ENCODE measurements around the gene SPHK2.

SPHK2 gene

DNA sequence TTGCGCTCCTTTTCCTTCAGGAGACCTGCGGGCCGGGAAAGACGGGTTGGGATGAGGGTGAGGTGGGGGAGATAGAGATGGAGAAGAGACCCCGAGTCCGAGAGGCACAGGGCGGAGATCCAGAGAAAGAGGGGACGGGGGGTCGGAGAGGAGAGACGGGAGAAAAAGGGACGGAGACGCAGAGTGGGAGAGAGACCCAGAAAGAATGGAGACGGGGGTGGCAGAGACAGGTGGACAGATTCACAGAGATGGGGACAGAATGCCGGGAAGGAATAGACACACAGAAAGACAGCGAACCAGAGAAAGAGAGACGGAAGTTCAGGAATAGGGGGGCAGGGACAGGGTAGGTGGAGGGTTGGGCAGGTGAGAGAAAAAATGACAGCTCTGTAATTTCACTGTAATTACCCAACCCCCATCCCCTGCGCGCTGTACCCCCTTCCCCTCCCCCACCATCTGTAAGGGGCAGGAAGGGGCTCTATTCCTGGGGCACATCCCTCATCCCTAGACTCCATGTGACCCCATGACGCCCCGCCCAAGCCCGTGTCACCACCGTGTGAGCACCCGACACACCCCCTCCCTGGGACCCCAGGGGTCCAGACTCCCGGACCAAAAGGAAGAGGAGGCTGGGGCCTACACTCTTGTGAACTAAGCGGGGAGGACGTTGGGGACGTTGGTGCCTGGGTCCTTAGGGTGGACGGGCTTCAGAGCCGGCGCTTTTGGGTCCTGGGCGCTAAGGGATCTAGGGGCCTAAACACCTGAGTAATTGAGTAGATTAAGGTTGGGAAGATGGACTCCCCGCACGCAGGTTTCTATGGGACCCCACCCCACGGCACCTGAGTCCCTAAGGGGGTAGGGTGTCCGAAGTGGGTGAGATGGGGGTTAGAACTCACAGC, 16.9 kb downstream of the SPHK2 start:
- DNase-seq (ENCODE audit: extremely low read depth in 1 of 2, low read depth in 1 of 2): no peak

DNA sequence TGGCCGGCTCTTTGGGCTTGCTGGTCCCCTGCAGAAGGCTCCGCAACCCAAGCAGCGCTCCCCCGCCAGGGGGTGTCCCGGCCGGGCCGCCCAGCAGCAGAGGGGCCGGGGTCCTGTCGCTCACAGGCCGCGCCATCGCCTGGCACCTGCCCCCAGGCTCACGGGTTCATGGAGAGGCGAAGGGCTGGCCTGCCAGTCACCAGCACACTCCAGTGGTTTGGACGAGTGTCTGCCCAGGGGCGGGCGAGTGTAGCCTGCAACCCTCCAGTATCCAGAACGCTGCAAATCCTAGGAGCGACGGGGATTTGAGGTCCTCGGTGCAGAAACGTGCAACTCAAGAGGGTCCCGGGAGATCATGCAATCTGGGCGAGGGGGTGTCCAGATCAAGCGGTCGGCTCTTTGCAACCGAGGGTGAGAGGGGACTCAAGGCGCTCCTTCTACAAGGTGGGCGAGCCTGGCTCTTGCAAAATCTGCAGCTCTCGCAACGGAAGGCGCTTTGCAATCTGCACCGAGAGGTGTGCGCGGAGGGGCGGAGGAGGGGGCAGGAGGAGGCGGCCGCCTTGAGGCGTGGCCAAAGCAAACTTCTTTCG, 17.6 kb downstream of the SPHK2 start, which contains the start of gene DBP:
Gene DBP (minus strand): TSS at position 521 of the 590 bp plus-strand sequence. CDS start 385 bp downstream, at position 136.
- DNase-seq (ENCODE audit: extremely low read depth in 1 of 2, low read depth in 1 of 2): no peak

DNA sequence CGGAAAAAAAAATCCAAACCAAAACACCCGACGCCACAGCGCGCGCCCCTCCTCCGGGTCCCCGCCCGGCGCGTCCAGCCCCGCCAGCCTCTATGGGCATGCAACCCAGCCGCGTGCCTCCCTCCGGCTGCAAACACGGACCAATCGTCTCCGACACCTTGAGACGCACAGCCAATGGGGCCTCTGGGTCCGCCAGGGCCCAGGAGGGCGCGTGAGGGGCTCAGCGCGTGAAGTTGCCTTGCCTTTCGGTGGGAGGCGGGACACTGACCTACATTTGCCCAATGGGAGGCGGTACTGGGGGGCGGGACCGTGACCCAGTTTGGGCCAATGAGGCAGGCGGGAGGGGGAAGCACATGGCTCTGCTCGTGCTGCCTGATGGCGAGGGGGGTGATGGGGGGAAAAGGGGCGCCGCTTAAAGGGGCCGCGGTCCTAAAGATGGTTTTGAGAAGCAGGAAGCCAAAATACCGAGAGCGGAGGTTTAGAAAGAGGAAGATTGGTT, 18.2 kb downstream of the SPHK2 start:
- DNase-seq (ENCODE audit: extremely low read depth in 1 of 2, low read depth in 1 of 2): peak; percentile 98 to 99

DNA sequence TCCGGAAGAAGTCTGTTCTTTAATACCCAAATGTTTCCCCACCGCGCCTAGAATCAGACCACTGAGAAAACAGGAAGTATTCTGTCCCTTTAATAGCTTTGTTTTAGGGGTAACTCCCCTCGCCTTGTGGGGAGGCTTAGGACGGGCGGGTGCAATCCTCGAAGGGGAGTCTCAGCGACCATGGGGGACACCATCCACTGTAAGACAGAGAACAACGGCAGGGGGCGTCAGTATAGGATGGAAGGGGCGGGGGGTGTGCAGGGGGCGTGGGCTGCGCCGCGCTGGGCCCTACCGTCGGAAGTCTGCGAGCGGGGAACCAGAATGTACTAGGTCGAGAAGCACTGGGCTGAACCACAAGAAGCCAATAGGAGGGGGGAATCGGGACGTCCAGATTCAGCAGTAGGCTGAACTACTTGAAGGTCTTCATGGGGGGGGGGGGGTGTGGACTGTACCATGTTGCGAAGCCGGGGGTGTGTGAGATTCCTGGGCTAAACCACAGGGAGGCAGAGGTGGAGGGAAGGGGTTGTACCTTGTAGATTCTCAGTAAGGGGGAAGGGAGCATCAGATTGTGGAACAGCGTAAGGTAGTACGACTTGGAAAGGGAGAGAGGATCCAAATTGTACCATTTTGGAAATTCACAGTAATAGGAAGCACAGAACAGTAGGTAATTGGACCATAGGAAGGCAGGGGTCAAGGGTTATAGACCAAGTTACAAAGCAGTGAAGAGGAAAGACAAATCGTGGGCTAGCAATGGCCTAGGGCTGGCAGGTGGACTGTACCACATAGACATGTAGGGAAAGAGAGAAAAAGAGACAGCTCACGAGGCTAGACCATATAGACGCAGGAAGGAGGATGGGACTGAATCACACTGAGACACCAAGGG, 18.9 kb downstream of the SPHK2 start:
- peak; percentile 56 to 61 for DNase-seq (ENCODE audit: extremely low read depth in 1 of 2, low read depth in 1 of 2)

DNA sequence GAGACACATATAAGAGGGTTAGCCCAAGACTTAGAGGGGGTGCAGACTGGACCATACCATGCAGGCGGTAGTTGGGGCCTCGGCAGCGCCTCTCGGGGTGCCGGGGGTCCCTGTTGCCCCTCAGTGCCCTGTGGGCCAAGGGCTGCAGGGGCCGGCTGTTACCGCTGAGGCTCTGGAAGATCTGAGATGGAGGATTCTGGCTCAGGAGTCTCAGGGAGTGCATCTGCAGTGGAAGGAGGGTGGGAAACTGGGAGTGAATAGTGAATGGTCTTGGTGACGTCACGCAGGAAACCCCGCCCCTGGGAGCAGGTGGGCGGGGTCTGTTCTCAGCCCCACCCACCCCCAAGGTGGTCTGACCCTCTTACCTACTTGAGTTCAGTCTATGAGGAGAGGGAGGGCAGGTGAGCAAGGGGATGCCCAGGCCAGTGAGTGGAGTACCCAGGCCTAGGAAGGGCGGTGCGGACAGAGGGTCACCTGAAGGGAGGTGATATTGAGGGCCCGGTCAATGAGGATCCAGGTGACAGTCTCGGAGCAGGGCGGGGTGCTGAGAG, 19.6 kb downstream of the SPHK2 start:
- no peak for DNase-seq (ENCODE audit: extremely low read depth in 1 of 2, low read depth in 1 of 2)

DNA sequence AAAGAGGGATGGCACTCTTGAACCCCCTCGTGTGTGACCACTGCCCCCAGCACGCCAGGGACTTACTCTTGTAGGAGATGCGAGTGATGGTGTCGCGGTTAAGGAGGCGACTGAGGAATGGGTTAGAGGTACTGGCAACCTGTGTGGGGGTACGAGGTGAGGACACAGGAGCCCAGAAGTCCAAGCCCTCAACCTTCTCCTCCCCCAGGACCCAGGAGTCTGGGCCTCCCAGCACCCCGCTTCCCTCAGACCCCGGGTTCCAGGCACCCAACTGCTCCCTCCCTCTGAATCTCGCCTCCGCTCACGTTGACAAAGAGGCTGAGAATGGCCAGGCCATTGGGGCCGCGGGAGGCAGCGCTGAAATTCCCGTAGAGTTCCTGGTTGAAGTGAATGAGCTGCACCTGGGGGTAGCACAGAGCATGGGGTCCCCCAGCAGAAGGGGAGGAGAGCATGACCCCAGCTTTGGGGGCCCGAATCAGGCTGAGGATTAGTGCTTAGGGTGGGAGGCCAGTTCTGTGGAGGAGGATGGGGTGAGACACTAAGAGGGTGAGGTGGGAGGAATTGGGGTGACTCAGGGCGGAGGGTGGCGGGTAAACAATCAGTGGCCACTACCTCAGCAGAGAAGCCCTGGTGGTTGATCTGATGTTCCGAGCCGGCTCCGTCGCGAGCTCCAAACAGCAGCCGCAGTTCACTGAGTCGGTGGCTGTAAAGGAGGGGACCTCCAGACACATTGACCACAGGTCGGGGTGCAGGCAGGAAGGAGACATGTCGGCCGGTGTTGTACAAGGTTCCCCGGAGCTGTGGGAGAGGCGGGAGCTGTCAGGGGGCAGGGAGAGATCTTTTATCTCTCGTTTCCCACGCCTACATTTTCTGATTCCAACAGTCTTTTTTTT, 20.4 kb downstream of the SPHK2 start:
- DNase-seq (ENCODE audit: extremely low read depth in 1 of 2, low read depth in 1 of 2): no peak

DNA sequence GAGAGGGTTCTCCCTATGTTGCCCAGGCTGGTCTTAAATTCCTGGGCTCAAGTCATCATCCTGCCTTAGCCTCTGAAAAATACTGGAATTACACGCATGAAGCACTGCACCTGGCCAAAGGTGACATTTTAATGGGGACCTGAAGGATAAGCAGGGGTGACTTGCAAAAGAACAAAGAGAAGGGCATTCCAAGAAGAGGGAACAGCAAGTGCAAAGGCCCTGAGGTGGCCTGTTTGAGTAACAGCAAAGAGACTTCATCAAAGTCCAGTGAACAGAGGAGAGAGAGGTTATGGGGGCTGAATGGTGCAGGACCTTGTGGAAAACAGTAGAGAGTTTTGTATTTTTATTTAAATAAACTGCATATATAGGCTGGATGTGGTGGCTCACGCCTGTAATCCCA, 22.5 kb downstream of the SPHK2 start:
- no peak for DNase-seq (ENCODE audit: extremely low read depth in 1 of 2, low read depth in 1 of 2)

DNA sequence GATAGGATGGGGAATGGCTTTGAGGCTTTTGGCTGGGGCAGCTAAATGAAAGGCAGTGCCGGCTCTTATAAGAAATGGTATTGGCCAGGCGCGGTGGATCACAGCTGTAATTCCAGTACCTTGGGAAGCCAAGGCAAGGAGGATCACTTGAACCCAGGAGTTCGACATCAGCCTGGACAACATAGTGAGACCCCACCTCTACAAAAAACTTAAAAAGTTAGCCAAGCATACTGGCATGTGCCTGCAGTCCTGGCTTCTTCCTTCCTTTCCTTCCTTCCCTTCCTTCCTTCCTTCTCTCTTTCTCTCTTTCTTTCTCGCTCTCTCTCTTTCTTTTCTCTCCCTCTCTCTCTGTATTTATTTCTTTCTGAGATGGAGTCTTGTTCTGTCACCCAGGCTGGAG, 23.6 kb downstream of the SPHK2 start:
- DNase-seq (ENCODE audit: extremely low read depth in 1 of 2, low read depth in 1 of 2): no peak

DNA sequence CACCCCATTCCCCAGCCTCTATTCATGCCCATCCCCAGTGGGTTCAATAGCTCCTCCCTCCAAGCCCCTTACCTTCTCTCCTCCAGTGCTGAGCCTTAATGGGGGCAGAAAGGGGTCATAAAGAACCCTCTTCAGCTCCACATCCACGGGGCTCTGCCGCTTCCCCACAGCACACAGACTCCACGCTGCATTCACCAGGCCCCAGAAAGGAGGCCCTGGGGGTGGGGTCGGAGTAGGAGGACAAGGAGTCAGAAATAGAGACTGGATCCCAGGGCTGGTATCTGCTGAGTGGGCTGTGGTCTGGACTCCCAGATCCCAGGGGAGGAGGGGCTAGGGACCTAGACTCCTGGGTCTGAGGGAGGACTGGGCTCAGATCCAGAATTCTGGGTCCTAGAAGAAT, 25.0 kb downstream of the SPHK2 start:
- no peak for DNase-seq (ENCODE audit: extremely low read depth in 1 of 2, low read depth in 1 of 2)

DNA sequence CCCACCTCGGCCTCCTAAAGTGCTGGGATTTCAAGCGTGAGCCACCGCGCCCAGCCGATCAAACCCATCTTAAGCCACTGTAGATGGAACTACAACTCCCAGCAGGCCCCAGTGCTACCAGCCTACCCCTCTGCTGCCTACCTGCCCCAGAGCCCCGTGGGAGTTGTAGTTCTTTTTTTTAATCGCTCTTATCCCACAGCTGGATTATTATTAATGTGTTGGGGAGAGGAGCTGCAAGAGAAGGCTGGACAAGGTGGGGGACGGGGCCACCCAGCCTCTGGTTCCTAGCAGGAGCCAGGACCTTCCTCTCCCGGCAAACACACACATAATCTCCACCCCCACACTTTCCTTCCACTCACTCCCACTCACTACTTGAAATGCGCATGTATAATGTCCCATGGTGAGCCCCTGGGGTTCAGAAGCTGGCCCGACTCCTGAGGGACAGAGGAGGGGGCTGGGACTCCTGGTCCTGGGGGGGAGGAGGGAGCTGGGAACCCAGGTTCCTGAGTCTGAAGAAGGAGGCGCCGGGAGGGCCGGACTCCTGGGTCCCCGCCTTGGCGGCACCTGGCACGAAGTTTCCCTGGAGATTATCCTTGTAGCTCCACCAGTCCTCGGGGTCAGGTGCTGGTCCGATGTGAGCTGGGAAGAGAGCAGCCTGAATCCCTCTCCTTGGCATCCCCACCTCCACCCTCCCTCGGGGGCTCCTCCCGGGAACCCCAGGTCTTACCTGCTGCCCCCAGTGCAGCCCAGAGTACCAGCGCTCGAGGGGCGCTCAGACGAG, 25.7 kb downstream of the SPHK2 start:
- peak; percentile 46 to 52 for DNase-seq (ENCODE audit: extremely low read depth in 1 of 2, low read depth in 1 of 2)

DNA sequence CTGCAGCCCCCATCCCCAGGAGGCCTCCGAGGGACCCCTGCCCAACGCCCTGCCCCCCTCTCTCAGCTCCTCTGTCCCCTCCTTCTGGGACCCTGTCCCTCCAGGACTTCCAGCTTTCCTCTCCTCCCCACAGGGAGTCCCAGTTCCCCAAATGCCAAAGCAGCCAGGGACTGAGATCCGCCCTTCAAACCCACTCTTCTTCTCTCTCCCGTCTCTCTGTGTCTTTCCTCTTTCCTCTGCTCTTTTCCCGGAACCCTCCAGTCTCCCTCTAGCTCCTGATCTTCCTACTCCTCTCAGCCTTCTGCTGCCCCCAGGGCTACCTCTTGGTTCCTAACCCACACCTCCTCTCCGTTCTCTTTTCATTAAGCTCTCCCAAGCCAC, 26.3 kb downstream of the SPHK2 start:
- no peak for DNase-seq (ENCODE audit: extremely low read depth in 1 of 2, low read depth in 1 of 2)

DNA sequence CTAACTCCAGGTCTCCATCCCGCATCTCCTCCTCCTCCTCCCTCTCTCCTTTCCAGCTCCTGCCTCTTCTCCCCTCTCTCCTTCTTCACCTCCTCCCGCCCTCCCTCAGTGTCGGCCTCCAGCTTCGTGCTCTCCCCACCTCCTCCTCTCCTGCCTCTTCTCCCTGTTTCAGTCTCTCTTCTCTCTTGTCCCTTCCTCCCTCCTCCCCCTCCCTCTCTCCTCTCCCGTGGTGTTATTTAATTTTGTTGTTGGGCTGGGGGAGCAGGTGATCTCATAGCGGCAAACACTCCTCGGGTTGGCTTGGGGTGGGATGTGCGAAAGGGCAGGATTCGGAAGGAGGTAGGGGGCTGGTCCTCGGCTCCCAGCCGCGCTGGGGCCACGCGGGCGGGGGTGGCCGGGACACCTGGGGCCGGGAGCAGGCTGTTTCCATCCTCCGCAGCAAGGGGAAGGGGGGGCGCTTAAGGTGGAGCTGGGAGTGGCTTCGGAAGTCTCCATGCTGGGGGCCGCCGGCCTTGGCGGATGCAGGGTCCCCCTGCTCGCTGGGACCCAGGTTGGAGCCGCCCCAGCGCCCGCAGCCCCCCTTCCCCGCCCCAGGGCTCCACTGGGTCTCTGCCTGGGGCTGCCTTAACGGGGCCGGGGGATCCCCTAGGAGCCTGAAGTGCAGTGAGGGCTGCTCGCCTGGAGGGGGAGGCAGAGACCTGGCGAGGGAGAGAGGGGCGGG, 26.9 kb downstream of the SPHK2 start, which contains the start of gene CA11:
Gene CA11 (minus strand): TSS at position 187 of the 721 bp plus-strand sequence. CDS start 555 bp downstream, outside the sequence.
- peak; percentile 82 for DNase-seq (ENCODE audit: extremely low read depth in 1 of 2, low read depth in 1 of 2)

DNA sequence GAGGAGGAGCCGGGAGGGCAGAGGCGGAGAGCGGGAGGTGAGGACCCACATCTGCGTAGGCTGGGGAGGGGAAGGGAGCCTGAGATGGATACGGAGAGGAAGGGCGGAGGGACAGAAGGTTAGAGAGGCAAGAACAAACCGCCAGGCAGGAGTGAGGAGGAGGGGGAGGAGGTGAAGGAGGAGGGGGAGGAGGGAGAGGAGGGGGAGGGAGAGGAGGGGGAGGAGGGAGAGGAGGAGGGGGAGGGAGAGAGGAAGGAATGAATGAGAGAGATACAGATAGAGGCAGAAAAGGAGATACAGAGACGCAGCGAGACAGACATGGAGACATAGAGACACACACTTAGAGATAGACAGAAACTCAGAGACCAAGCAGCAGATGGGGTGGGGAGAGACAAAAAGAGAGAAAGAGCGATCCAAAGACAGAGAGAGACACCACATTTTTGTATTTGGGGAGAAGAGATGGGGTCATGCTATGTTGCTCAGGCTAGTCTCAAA, 27.5 kb downstream of the SPHK2 start:
- no peak for DNase-seq (ENCODE audit: extremely low read depth in 1 of 2, low read depth in 1 of 2)

DNA sequence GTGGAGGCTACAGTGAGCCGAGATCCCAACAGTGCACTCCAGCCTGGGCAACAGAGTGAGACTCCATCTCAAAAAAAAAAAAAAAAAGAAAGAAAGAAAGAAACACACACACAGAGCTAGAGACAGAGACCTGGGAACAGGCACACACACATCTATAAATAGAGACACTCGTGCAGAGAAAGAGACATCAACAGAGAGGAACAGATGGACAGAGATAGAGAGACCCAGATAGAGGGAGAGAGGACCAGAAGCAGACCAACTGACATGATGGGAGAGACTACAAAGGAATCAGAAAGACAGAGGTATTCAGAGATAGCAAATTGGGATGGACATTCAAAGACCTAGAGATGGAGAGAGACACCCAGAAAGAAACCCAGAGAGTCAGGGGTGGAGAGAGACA, 28.8 kb downstream of the SPHK2 start:
- no peak for DNase-seq (ENCODE audit: extremely low read depth in 1 of 2, low read depth in 1 of 2)

DNA sequence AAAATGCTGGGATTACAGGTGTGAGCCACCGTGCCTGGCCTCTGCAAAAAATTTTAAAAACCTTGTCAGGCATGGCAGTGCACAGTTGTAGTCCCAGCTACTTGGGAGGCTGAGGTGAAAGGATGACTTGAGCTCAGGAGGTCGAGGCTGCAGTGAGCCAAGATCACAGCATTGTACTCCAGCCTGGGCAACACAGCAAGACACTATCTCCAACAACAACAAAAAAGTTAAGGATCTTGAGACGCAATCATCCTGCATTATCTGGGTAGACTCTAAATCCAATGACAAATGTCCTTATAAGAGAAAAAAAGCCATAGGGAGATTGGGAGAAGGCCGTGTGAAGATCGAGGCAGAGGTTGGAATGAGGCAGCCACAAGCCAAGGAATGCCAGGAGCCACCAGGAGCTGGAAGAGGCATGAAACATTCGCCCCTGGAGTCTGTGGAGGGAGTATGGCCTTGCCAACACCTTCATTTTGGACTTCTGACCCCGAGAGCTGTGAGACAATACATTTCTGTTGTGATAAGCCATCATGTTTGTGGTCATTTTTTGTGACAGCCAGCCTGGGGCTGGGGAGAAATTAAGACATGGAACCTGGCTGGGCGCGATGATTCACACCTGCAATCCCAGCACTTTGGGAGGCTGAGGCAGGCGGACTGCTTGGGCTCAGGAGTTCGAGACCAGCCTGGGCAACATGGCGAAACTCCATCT, 31.8 kb downstream of the SPHK2 start:
- no peak for DNase-seq (ENCODE audit: extremely low read depth in 1 of 2, low read depth in 1 of 2)

DNA sequence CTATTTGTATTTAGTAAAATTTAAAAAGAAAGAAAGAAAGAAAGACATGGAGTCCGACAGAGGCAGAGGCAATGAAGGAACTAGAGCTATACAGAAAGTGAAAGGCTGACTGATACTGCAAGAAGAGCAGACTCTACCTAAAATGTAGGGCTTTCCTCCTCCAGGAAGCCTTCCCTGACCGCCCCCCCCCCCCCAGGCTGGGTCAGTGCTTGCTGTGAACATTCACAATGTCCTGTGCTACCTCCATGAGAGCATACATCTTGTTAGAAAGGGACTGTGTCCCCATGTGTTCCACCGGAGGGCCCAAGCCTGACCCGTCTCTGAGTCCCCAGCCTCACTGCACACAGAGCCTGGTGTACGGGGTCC, 32.4 kb downstream of the SPHK2 start:
- no peak for DNase-seq (ENCODE audit: extremely low read depth in 1 of 2, low read depth in 1 of 2)

DNA sequence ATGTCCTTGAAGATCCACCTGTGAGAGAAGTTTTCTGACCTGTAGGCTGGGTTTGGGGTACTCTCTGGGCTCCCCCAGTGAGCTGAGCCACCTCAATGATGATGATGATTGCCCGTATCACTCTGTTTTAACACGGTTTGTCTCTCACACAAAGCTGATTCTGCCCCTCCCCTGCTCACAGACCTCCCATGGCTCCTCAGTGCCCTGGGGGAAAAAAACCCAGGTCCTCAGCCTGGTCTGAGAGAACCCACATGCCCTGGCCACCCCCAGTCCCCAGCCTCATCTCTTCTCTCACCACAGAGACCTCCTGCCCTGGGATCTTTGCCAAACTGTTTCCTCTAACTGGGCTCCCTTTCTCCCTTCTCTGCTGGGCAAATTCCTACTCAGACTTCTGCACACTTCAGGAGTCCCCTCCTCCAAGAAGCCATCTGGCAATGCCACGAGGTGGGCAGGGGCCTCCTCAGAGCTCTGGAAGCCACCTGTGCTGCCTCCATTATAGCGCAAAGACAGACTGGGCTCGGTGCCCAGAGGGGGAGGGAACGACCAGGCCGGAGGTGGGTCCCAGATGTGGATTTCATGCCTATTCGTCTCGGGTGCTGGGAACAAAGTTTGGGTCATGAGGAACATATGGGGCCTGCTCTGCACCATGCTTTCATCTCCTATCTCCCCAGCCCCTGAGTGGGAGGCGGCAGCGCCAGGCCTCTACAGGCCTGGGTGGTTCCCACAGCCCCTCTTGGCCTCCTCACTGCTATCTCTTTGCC, 35.2 kb downstream of the SPHK2 start:
- DNase-seq (ENCODE audit: extremely low read depth in 1 of 2, low read depth in 1 of 2): no peak
